Panc1 (cell line): ENCODE data around the gene GSS. TPM values are rescaled to one million over a fixed set of nuclear protein-coding genes. Genes with fewer than 3 reads are reported as not detected.

Experiments used
- ATAC-seq: fragments of 200-7000 bp; cut with Tn5 transposase; 2 replicates; pipeline ENCODE4 v1.9.1; 2020; ENCODE audit warnings: mild to moderate bottlenecking, moderate library complexity
- BruUV-seq: library from RNA; stranded (reverse); fragments of 400-500 nt; replicated peaks from 2 replicates; lab custom pipeline; 2021; lab: Mats Ljungman, UMichigan
- CTCF ChIA-PET: fragments of 300-600 bp; sonication (Branson Sonifier 250); formaldehyde crosslinking; loops from one replicate; lab custom pipeline; 2022; ENCODE audit warnings: antibody characterized with exemption; lab: Charles Lee
- POLR2A ChIA-PET: fragments of 300-600 bp; sonication (Branson Sonifier 250); formaldehyde crosslinking; loops from one replicate; lab custom pipeline; 2022; ENCODE audit warnings: antibody characterized with exemption; lab: Charles Lee
- DNase-seq: peaks from one replicate; pipeline ENCODE4 v3.0.0-alpha.2; 2010; ENCODE audit warnings: low read depth, low spot score
- H3K27ac ChIP-seq: 2 replicates; pipeline ENCODE4 v1.5.1; 2011; ENCODE audit warnings: mild to moderate bottlenecking, low read length, inconsistent platforms
- H3K27me3 ChIP-seq: fragments of 200-500 bp; sonication (Bioruptor generic); 2 replicates; pipeline ENCODE4 v1.6.0; 2014; ENCODE audit warnings: low read length, inconsistent platforms; ENCODE audit not compliant: control insufficient read depth, insufficient read depth
- H3K36me3 ChIP-seq: fragments of 200-500 bp; sonication (Bioruptor generic); 2 replicates; pipeline ENCODE4 v1.5.1; 2014; ENCODE audit warnings: inconsistent platforms, mild to moderate bottlenecking, low read length, moderate library complexity; ENCODE audit not compliant: control insufficient read depth, insufficient read depth
- H3K4me1 ChIP-seq: 2 replicates; pipeline ENCODE4 v1.5.1; 2011; ENCODE audit warnings: inconsistent platforms, mild to moderate bottlenecking, low read length, moderate library complexity; ENCODE audit not compliant: control insufficient read depth, insufficient read depth
- H3K4me3 ChIP-seq, 2 experiments: 2 replicates each; pipeline ENCODE4 v1.5.1; 2011 to 2012; ENCODE audit warnings: low read depth in 2 of 2, low read length in 2 of 2, mild to moderate bottlenecking in 2 of 2, inconsistent platforms in 1 of 2, moderate library complexity in 1 of 2
- H3K9me3 ChIP-seq: fragments of 200-500 bp; sonication (Bioruptor generic); 2 replicates; pipeline ENCODE4 v1.5.1; 2014; ENCODE audit warnings: low read depth, mild to moderate bottlenecking, inconsistent platforms, low read length, moderate library complexity; ENCODE audit not compliant: control insufficient read depth, insufficient read depth
- POLR2AphosphoS5 ChIP-seq: IDR thresholded peaks from 2 replicates; pipeline ENCODE4 v1.6.1; 2012; ENCODE audit warnings: mild to moderate bottlenecking, low read depth, low read length, moderate library complexity
- SIN3A ChIP-seq: IDR thresholded peaks from 2 replicates; pipeline ENCODE4 v1.6.1; 2012; ENCODE audit warnings: low read depth, mild to moderate bottlenecking, low read length, moderate library complexity, borderline replicate concordance; ENCODE audit not compliant: insufficient read depth
- in situ Hi-C: cut with HindIII; loops from 2 replicates; pipeline ENCODE4 v1.10.0; 2016; ENCODE audit warnings: low sequenced_read_pairs, low pct_unique_long_range_greater_than_20kb
- intact Hi-C: fragments of 100-400 bp; cut with micrococcal nuclease; formaldehyde crosslinking; loops from one replicate; pipeline ENCODE4 v1.10.0; 2022; ENCODE audit not compliant: unreplicated experiment
- microRNA-seq: library from miRNA; unstranded; fragments of <30 nt; microRNA quantifications from one replicate; pipeline ENCODE4 v1.1.0, GENCODE V29; 2020; ENCODE audit not compliant: unreplicated experiment
- total RNA-seq: library from RNA; stranded (reverse); gene quantifications from one replicate; pipeline ENCODE4 v1.2.1, GENCODE V29; 2021; ENCODE audit not compliant: unreplicated experiment
- TF ChIP-seq, protein P1 (sequence below): fragments of 450-650 bp; IDR thresholded peaks from 2 replicates; pipeline ENCODE4 v1.5.1; 2017; ENCODE audit warnings: mild to moderate bottlenecking
- TF ChIP-seq, protein P2 (sequence below), 2 experiments: IDR thresholded peaks; 2 replicates each; pipeline ENCODE4 v1.6.1; 2011 to 2012; ENCODE audit warnings: low read depth in 2 of 2, control low read depth in 1 of 2, low read length in 1 of 2, mild to moderate bottlenecking in 1 of 2, moderate library complexity in 1 of 2; ENCODE audit not compliant: insufficient read depth in 1 of 2

The GSS gene
- total RNA-seq, 1 experiment from 2014 or later, result 64.8 TPM

DNA sequence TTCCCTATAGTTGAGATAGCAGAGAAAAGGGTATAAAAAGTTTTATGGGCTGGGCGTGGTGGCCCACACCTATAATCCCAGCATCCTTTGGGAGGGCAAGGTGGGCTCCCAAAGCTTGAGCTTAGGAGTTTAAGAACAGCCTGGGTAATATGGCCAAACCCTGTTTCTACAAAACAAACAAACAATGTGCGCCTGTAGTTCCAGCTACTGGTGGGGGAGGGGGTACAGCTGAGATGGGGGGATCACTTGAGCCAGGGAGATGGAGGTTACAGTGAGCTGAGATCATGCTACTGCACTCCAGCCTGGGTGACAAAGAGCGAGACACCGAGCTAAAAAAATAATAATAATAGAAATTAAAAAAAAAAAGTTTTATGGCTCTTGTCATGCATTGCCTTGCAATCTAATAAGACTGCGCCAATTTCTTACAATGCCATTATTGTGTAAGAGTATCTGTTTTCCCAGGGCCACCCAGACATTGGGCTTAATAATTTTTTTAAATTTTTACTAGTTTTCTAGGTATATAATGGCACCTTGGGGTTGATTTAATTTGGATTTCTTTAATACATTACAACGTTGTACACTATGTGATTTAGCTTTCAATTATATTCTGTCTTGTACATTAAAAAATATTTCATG is 75.3 kb downstream of the GSS start:
- DNase-seq (no peak), ATAC-seq (no peak)
- H3K9me3 ChIP-seq, result no peaks in the 10 kb centered on the region
- intact Hi-C loops (no loop called here), in situ Hi-C loops (no loop called here)
- CTCF ChIA-PET, result interaction anchor here (0.7 kb wide), 1 partner anchor 217 kb away, joined by 9 read pairs; no protein-coding TSS in a partner anchor
- no peak for TF ChIP-seq POLR2AphosphoS5
- TF ChIP-seq SIN3A, result no peak
- TF ChIP-seq, protein P1, sequence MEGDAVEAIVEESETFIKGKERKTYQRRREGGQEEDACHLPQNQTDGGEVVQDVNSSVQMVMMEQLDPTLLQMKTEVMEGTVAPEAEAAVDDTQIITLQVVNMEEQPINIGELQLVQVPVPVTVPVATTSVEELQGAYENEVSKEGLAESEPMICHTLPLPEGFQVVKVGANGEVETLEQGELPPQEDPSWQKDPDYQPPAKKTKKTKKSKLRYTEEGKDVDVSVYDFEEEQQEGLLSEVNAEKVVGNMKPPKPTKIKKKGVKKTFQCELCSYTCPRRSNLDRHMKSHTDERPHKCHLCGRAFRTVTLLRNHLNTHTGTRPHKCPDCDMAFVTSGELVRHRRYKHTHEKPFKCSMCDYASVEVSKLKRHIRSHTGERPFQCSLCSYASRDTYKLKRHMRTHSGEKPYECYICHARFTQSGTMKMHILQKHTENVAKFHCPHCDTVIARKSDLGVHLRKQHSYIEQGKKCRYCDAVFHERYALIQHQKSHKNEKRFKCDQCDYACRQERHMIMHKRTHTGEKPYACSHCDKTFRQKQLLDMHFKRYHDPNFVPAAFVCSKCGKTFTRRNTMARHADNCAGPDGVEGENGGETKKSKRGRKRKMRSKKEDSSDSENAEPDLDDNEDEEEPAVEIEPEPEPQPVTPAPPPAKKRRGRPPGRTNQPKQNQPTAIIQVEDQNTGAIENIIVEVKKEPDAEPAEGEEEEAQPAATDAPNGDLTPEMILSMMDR, result no peak
- TF ChIP-seq, protein P2, sequence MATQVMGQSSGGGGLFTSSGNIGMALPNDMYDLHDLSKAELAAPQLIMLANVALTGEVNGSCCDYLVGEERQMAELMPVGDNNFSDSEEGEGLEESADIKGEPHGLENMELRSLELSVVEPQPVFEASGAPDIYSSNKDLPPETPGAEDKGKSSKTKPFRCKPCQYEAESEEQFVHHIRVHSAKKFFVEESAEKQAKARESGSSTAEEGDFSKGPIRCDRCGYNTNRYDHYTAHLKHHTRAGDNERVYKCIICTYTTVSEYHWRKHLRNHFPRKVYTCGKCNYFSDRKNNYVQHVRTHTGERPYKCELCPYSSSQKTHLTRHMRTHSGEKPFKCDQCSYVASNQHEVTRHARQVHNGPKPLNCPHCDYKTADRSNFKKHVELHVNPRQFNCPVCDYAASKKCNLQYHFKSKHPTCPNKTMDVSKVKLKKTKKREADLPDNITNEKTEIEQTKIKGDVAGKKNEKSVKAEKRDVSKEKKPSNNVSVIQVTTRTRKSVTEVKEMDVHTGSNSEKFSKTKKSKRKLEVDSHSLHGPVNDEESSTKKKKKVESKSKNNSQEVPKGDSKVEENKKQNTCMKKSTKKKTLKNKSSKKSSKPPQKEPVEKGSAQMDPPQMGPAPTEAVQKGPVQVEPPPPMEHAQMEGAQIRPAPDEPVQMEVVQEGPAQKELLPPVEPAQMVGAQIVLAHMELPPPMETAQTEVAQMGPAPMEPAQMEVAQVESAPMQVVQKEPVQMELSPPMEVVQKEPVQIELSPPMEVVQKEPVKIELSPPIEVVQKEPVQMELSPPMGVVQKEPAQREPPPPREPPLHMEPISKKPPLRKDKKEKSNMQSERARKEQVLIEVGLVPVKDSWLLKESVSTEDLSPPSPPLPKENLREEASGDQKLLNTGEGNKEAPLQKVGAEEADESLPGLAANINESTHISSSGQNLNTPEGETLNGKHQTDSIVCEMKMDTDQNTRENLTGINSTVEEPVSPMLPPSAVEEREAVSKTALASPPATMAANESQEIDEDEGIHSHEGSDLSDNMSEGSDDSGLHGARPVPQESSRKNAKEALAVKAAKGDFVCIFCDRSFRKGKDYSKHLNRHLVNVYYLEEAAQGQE (IDR thresholded peaks at IDR 0.05; ENCODE audit: insufficient read depth in 1 of 2, low read depth in 2 of 2, low read length in 1 of 2), result no peak
- H3K4me1 ChIP-seq, result peaks cover 4% of the 10 kb centered on the region; the same call in 1 of the 2 replicates
- no peaks in the 10 kb centered on the region for H3K36me3 ChIP-seq
- POLR2A ChIA-PET, result no interaction called here
- no peaks in the 10 kb centered on the region for H3K27me3 ChIP-seq
- no TSS peak for BruUV-seq
- H3K27ac ChIP-seq, result no peak overlapping the region
- H3K4me3 ChIP-seq, result no peak overlapping the region

Small RNA genes lying within 50 kb of the gene (microRNA-seq; reads per million reads assigned to microRNA genes)
- gene MIR499A (not detected), gene MIR499B (not detected)

Other genes with a start within 250 kb of the GSS start
- 28.9 TPM for gene NCOA6, start 130.2 kb downstream of the GSS start, total RNA-seq
- gene GGT7, start 83.0 kb downstream of the GSS start, total RNA-seq, result 11.5 TPM
- 25.4 TPM for gene ACSS2, start 79.2 kb downstream of the GSS start, total RNA-seq
- 0.59 TPM for gene MYH7B, start 62 bp upstream of the GSS start, total RNA-seq
- gene TRPC4AP, start 137.0 kb upstream of the GSS start, total RNA-seq, result 48.4 TPM
- 34.7 TPM for gene EDEM2, start 191.5 kb upstream of the GSS start, total RNA-seq
- gene PROCR, start 216.3 kb upstream of the GSS start, total RNA-seq, result 38.0 TPM